ENCODE measurements around the gene ACYP2. TPM values are rescaled to one million over a fixed set of nuclear protein-coding genes. Genes with fewer than 3 reads are reported as not detected.

The ACYP2 gene
- total RNA-seq, 4 donors from 2014 or later = 8.4 to 14.0 (median 9.8) TPM

DNA sequence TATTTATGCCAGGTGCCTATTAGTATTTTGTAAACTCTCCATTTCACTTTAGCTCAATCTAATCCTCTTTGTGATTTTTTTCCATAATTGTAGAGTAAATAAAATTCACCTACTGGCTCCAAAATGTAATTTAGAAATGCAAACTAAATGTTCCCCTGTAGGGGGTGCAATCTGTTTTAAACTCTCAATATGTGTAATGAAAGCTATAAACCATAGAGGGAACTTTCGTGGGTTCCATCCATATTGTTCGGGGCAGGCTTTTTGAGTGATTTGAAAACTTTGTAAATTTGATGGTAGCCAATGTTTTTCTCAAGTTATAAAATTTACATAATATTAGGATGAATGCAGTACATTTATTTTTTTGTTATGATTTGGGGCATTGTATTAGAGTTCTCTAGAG, 91.2 kb downstream of the ACYP2 start:
- no peak for DNase-seq
- Histone ChIP-seq H3K9me3 (no peaks in the 10 kb centered on the region), H3K27ac (no peak overlapping the region), H3K36me3 (no peaks in the 10 kb centered on the region), H3K4me1 (no peaks in the 10 kb centered on the region), H3K4me3 (no peak overlapping the region), H3K27me3 (no peaks in the 10 kb centered on the region)
- TF ChIP-seq POLR2A (IDR thresholded peaks at IDR 0.05) = no peak
- TF ChIP-seq, protein P1, sequence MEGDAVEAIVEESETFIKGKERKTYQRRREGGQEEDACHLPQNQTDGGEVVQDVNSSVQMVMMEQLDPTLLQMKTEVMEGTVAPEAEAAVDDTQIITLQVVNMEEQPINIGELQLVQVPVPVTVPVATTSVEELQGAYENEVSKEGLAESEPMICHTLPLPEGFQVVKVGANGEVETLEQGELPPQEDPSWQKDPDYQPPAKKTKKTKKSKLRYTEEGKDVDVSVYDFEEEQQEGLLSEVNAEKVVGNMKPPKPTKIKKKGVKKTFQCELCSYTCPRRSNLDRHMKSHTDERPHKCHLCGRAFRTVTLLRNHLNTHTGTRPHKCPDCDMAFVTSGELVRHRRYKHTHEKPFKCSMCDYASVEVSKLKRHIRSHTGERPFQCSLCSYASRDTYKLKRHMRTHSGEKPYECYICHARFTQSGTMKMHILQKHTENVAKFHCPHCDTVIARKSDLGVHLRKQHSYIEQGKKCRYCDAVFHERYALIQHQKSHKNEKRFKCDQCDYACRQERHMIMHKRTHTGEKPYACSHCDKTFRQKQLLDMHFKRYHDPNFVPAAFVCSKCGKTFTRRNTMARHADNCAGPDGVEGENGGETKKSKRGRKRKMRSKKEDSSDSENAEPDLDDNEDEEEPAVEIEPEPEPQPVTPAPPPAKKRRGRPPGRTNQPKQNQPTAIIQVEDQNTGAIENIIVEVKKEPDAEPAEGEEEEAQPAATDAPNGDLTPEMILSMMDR (IDR thresholded peaks at IDR 0.05) = peak in 4 of 6 experiments; percentile 35 to 40 (median 38)

DNA sequence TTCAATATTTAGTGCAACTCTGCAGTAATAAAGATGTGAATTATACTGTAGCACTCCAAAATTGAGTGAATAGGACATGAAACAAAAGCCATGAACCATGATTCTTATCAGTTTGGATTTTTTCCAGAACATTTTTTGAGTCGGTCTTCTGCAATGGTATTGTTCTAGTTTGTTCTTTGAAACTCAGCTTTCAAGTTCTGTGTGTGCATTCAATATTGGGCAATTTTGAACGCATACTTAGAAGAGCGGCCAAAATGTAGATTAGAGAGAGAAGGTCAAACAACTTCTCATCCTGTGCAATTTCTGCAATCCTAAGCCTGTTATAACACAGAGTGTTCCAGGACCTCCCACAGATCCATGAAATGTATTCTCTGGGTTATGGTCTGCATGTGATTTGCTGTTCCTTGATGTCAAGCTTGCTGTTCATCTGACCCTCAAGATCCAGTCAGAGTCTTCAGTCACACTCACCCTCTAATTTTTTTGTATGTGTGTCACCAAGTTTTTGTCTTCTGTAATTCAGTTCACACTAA, 92.3 kb downstream of the ACYP2 start:
- no peak overlapping the region for H3K27ac ChIP-seq

DNA sequence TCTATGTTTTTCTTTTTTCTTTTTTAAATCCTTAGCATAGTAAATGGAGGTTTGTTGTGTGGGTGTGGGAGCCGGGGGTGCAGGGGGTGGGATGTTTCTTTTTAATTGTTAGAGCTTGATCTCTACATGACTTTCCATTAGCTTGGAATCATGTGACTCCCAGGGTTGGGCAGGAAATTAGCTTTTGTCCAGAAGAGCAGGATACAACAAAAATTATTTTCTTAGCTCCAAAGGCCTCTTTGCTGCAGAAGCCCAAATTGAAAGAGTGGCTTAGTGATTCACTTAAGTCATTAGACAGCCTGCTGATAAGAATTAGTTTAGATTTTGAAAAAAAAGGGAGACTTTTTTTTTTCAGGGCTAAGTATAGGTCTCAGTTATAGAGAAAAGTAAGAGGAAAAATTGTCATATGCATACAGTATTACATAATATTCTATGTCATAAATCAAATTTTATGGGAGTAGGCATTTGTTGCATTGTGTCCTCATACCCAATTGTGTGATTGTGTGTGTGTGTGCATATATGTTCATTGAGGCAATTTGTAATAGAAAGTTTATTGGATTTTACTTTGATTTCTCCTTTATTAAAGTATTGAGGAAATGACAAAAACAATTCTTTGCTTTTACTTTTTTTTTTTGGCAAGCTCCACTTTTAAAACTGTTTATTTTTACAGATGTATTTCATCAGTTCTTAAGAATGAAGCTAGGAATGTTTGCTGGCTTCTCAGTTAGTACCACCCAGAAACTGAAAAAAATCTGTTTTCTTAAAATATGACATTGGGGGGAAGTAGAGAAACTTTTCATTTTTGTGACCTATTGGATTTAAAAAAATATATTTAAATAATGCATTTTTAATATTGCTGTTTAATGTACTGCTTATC, 93.2 kb downstream of the ACYP2 start:
- DNase-seq = no peak
- TF ChIP-seq, protein P1 (IDR thresholded peaks at IDR 0.05) = no peak
- no peak for TF ChIP-seq POLR2A (IDR thresholded peaks at IDR 0.05)
- H3K27me3 ChIP-seq = no peaks in the 10 kb centered on the region
- no peaks in the 10 kb centered on the region for H3K4me1 ChIP-seq
- H3K4me3 ChIP-seq = no peak overlapping the region
- H3K9me3 ChIP-seq = no peaks in the 10 kb centered on the region
- H3K27ac ChIP-seq = no peak overlapping the region
- no peaks in the 10 kb centered on the region for H3K36me3 ChIP-seq

More for the DNA sequence above, 92.3 kb downstream of the ACYP2 start:
- no peak for DNase-seq
- no peak overlapping the region for H3K4me3 ChIP-seq
- no peaks in the 10 kb centered on the region for H3K27me3 ChIP-seq
- no peak for TF ChIP-seq POLR2A (IDR thresholded peaks at IDR 0.05)
- TF ChIP-seq, protein P1 (IDR thresholded peaks at IDR 0.05) = no peak
- H3K4me1 ChIP-seq = no peaks in the 10 kb centered on the region
- no peaks in the 10 kb centered on the region for H3K36me3 ChIP-seq
- no peaks in the 10 kb centered on the region for H3K9me3 ChIP-seq

DNA sequence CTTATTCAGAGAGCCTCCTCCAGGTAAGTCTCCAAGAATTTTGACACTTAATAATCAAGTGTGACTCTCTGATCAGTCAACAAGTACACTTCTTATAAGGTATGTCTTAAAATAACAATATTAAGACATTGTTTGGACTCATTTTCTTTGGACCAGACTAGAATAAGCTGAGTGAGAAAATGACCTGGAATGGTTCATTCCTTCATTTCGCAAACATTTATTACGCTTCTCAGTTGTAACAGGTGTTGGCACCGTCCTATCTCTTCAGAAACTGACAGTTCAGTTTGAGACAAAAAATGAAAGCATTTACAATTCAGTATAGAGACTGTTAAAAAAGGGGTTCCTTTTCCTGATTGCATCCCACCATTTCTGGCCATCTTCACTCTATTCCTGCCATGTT, 94.0 kb downstream of the ACYP2 start:
- Histone ChIP-seq H3K27me3 (no peaks in the 10 kb centered on the region), H3K4me1 (no peaks in the 10 kb centered on the region), H3K9me3 (no peaks in the 10 kb centered on the region), H3K4me3 (no peak overlapping the region), H3K27ac (no peak overlapping the region), H3K36me3 (no peaks in the 10 kb centered on the region)
- TF ChIP-seq, protein P1 (IDR thresholded peaks at IDR 0.05) = no peak
- no peak for DNase-seq

DNA sequence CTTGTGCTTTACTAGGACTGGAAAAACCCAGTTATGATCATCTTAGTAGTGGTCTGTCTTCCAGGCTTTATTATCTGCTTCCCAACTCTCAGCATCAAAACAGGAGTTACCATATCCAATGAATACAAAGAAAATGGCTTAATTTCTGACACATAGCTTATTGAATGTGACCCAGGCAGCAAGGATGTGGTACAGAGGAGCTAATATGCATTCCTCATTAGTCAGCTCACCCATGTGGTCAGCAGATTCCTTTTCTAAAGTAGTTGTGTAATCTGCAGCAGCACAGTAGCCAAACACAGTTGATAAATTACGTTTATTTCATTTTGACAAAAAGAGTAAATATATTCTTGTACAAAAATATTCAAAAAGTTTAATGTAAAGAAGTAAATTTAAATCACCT, 97.0 kb downstream of the ACYP2 start:
- DNase-seq = no peak
- no peaks in the 10 kb centered on the region for H3K36me3 ChIP-seq
- no peak for TF ChIP-seq POLR2A (IDR thresholded peaks at IDR 0.05)
- TF ChIP-seq, protein P1 (IDR thresholded peaks at IDR 0.05) = no peak
- H3K9me3 ChIP-seq = no peaks in the 10 kb centered on the region
- no peak overlapping the region for H3K27ac ChIP-seq
- H3K27me3 ChIP-seq = no peaks in the 10 kb centered on the region
- H3K4me3 ChIP-seq = no peak overlapping the region
- H3K4me1 ChIP-seq = no peaks in the 10 kb centered on the region

Measured in Peyer's patch (tissue), 4 donors.